Subcutaneous adipose tissue (tissue), 4 donors: Measurements from ENCODE around the gene RIT1. TPM values are rescaled to one million over a fixed set of nuclear protein-coding genes. Genes with fewer than 3 reads are reported as not detected.

Source experiments
- CTCF ChIP-seq: fragments of 450-650 bp; IDR thresholded peaks from one replicate; pipeline ENCODE4 v1.5.1; 2016; ENCODE audit warnings: low read depth, mild to moderate bottlenecking, control low read depth, antibody characterized with exemption, moderate library complexity
- small RNA-seq: library from RNA; depleted of rRNA; stranded (forward); fragments of <200 nt; gene quantifications from one replicate; pipeline ENCODE3, GENCODE V24; 2016
- total RNA-seq, 4 donors: library from RNA; depleted of rRNA; stranded (reverse); fragments of >200 nt; gene quantifications; one replicate each; pipeline ENCODE4 v1.1.0, GENCODE V29; 2016

RIT1 gene
- total RNA-seq, 4 donors from 2014 or later, result 24.3 to 40.1 (median 28.4) TPM

GRCh38 chr1:155850345-155850744 lies 60.8 kb downstream of the RIT1 start:
- TF ChIP-seq CTCF, result no peak

GRCh38 chr1:155847823-155848529 lies 63.2 kb downstream of the RIT1 start:
- TF ChIP-seq CTCF, result no peak

Small RNAs within 50 kb of the gene (small RNA-seq; reads per million reads assigned to genes)
- gene MIR6738, result not detected
- not detected for gene RF00015
- gene SCARNA4, result not detected
- gene SNORA80E, result 121 reads per million, percentile 98 among the genes with 10 or more reads in this experiment

Other genes starting within 250 kb of the RIT1 start
- gene YY1AP1, start 222.6 kb downstream of the RIT1 start, total RNA-seq, result 100 to 1,000 TPM in 1 of 4 donors, 10 to 100 TPM in 3; 69.3 to 109 (median 81.3) TPM
- gene DAP3, start 222.3 kb downstream of the RIT1 start, total RNA-seq, result 100 to 1,000 TPM; 105 to 180 (median 117) TPM
- 10 to 100 TPM; 30.9 to 42.8 (median 36.3) TPM for gene GON4L, start 54.1 kb downstream of the RIT1 start, total RNA-seq
- 10 to 100 TPM in 1 of 4 donors, 1 to 10 TPM in 3; 4.3 to 13.8 (median 5.2) TPM for gene SYT11, start 51.8 kb downstream of the RIT1 start, total RNA-seq
- 10 to 100 TPM; 30.9 to 62.0 (median 39.5) TPM for gene KHDC4, start 23.1 kb upstream of the RIT1 start, total RNA-seq
- not detected for gene RXFP4, start 30.3 kb upstream of the RIT1 start, total RNA-seq
- gene ARHGEF2, start 67.2 kb upstream of the RIT1 start, total RNA-seq, result 100 to 1,000 TPM in 3 of 4 donors, 10 to 100 TPM in 1; 77.9 to 143 (median 131) TPM
- 100 to 1,000 TPM; 117 to 238 (median 185) TPM for gene SSR2, start 109.6 kb upstream of the RIT1 start, total RNA-seq
- 10 to 100 TPM; 15.1 to 16.5 (median 16.2) TPM for gene UBQLN4, start 142.4 kb upstream of the RIT1 start, total RNA-seq
- 10 to 100 TPM; 51.7 to 80.1 (median 66.9) TPM for gene LAMTOR2, start 143.4 kb upstream of the RIT1 start, total RNA-seq
- gene RAB25, start 149.8 kb upstream of the RIT1 start, total RNA-seq, result not detected
- gene MEX3A, start 171.1 kb upstream of the RIT1 start, total RNA-seq, result under 1 TPM; 0.17 to 0.57 (median 0.27) TPM
- 100 to 1,000 TPM; 210 to 349 (median 281) TPM for gene LMNA, start 203.4 kb upstream of the RIT1 start, total RNA-seq
- gene SEMA4A, start 242.2 kb upstream of the RIT1 start, total RNA-seq, result 1 to 10 TPM; 2.6 to 3.4 (median 3.0) TPM